Stomach (tissue), 4 donors: Measurements from ENCODE around the gene SLC25A4.
"Not testable (repeated sequence)": the region's sequence is repeated elsewhere in the genome, so short reads cannot be mapped to it uniquely, and the experiment has no call there.

Source experiments
- CTCF ChIP-seq, 7 experiments: fragments of 450-650 bp in 4 of 7; fragments of 200-600 bp in 3 of 7; sonication (generic) in 3 of 7; IDR thresholded peaks; one replicate each; pipeline ENCODE4 v1.5.1; 2016 to 2019; ENCODE audit warnings: antibody characterized with exemption in 7 of 7, control low read depth in 2 of 7, mild to moderate bottlenecking in 1 of 7
- EP300 ChIP-seq: sonication (generic); formaldehyde crosslinking; IDR thresholded peaks from one replicate; pipeline ENCODE4 v1.6.1; 2017; ENCODE audit warnings: antibody characterized with exemption
- POLR2A ChIP-seq, 4 donors: fragments of 450-650 bp; IDR thresholded peaks; one replicate each; pipeline ENCODE4 v1.6.1; 2016; ENCODE audit warnings: antibody characterized with exemption in 4 of 4, control low read depth in 2 of 4, mild to moderate bottlenecking in 1 of 4, moderate library complexity in 1 of 4
- POLR2AphosphoS5 ChIP-seq, 3 donors: sonication (generic); formaldehyde crosslinking; IDR thresholded peaks; one replicate each; pipeline ENCODE4 v1.6.1; 2016; ENCODE audit warnings: antibody characterized with exemption in 3 of 3

- TF ChIP-seq EP300; POLR2AphosphoS5 (IDR thresholded peaks at IDR 0.05); CTCF (IDR thresholded peaks at IDR 0.05); POLR2A (IDR thresholded peaks at IDR 0.05): not testable (repeated sequence)
Measured at GRCh38 chr4:185198189-185198588, 55.1 kb downstream of the SLC25A4 start.
